GM18867 (cell line): Measurements from ENCODE around the gene LAIR2.
"Not testable (repeated sequence)": the region's sequence is repeated elsewhere in the genome, so short reads cannot be mapped to it uniquely, and the experiment has no call there.

Source experiments
- ATAC-seq: cut with Tn5 transposase; IDR thresholded peaks from one replicate; pipeline ENCODE4 v1.9.1; 2021; ENCODE audit warnings: mild to moderate bottlenecking, moderate library complexity; ENCODE audit not compliant: unreplicated experiment

LAIR2 gene

DNA sequence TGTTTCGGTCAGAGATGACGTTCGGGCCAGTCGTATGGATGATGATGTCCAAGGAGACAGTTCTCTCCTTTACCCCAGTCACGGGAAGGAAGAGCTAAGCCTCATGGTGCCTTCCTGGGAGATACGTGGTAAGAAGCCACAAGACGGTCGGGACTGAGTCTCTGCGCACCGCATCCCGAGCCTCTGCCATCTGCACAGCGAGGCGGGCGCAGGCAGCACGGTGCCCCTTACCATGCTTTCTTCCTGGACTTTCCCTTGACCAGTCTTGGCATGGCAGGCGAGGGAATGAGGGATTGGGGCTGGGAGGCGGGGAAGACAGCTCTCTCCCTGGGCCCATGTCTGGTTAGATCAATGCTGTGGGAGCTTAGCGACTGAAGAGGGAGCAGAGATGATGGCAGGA, 10.1 kb upstream of the LAIR2 start:
- ATAC-seq = no peak

- not testable (repeated sequence) for ATAC-seq
Observed at GRCh38 chr19:54493056-54493455, 9.6 kb upstream of the LAIR2 start.

DNA sequence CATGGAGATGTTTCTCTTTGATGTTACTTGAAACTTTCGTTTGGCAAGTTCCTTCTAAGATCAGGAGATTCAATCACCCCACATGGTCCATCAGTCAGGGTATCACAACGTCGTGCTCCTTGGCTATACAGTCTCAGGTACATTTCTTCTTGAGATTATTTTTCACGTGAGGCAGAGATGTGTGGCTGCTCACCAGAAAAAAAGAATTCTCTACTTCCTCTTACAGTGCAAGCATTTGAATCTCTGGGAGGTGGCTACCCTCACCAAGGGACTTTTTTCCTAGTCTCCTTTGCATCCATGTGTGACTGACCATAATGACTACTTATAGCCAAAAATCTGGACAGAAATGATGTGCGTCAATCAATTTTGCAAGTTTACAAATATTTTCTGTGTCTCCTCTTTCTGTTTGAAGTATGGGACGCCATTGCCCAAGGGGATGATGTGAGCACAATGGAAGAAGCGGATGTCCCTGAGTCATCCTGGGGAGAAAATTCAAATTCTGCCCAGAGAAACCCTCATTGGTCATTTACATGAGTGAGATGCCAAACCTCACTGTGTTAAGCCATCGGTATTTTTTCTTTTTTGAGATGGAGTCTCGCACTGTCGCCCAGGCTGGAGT, 8.6 kb upstream of the LAIR2 start:
- no peak for ATAC-seq

DNA sequence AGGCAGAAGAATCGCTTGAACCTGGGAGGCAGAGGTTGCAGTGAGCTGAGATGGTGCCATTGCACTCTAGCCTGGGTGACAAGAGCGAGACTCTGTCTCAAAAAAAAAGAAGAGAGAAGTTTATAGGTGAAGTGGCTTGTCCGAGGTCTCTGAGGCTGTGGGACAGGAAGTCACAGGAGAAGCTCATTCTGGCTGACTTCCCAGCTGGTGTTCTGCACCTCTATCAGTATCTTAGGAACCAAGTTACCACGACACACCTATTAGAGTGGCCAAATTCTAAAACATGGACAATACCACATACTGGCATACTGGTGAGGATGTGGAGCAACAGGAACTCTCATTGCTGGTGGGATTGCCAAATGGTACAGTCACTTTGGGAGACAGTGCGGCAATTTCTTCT, 7.3 kb upstream of the LAIR2 start:
- ATAC-seq = not testable (repeated sequence)

DNA sequence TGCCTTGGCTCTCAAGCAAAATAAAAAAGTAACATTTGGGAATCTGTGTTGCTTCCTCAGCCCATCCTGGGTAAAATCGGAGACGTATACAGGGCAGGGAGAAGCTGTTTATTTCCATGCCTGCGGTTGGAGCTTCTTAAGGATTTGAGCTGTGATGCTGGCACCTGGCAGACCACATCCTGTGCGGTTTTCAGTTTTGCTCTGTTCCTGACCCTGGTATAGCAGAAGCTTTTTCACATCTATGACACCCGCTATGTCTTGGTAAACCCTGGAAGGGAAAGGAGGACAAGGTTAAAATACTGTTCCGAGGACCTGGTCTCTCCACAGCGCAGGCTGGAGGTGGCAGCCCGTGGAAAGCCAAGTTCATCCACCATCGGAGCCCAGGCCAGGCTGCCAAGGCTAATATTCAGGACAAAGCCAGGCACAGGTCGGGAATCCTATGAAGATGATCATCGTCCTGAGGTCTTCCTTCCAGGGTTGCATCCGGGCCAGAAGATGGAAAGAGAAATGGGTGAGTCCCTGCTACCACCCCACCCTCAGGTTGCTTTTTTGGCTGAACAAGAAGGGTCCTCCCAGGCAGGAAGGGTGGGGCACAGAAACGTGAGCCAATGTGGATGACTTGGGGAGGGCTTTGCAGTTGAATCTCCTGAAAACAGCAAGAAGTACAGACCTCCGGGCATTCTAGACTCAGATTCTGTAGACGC, 4.7 kb upstream of the LAIR2 start:
- ATAC-seq = not testable (repeated sequence)

- ATAC-seq = not testable (repeated sequence)
Observed at GRCh38 chr19:54498451-54498772, 4.2 kb upstream of the LAIR2 start.

DNA sequence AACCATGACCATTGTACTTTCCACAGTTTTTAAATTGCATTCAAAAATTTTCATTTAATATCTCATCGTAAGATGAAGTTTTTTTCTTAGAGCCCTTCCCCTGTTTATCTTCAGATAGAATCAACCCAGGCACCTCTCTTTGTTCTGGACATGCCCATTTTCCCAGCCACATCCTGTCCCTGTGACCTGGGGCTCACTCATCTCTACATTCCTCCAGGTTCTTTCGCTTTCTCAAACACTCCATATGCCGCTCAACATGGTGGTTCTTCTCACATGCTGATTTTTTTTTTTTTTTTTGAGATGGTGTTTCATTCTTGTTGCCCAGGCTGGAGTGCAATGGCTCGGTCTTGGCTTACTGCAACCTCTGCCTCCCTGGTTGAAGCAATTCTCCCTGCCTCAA, 2.9 kb downstream of the LAIR2 start:
- ATAC-seq = not testable (repeated sequence)

DNA sequence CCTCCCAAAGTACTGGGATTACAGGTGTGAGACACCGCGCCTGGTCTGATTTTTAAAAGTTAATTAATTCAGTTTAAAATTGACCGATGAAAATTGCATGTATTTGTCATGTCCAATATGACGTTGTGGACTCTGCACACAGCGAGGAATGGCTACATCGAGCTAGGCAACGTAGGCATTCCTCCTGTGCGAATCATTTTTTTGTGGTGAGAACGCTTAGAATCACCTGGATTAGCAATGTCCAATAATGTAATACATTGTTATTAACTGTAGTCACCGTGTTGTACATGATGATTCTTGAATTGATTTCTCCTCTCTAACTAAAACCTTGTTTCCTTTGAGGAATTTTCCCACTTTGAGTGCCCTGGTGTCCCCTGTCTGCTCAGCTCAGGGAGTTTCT, 3.4 kb downstream of the LAIR2 start:
- ATAC-seq = no peak

GRCh38 chr19:54507038-54507717, 4.5 kb downstream of the LAIR2 start:
- not testable (repeated sequence) for ATAC-seq

GRCh38 chr19:54507824-54508223, 5.2 kb downstream of the LAIR2 start:
- no peak for ATAC-seq

DNA sequence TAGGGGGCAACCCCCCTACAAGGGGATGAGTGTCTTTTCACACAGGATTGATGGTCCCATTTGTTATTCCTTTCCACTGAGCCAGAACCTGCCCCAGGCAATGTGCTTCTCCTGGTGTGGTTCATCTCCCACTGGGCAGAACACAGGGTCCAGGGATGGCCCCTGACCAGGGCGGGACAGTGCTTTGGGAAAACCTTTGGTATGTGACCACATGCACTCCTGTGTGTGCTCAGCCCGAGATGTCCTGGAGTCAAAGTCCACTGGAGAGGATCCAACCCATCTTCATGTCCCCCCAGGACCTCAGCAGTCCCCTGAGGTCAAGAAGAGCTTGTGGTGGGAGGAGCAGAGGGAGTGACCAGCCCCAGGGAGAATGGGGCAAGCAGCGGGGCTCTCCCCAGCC, 5.9 kb downstream of the LAIR2 start:
- not testable (repeated sequence) for ATAC-seq

DNA sequence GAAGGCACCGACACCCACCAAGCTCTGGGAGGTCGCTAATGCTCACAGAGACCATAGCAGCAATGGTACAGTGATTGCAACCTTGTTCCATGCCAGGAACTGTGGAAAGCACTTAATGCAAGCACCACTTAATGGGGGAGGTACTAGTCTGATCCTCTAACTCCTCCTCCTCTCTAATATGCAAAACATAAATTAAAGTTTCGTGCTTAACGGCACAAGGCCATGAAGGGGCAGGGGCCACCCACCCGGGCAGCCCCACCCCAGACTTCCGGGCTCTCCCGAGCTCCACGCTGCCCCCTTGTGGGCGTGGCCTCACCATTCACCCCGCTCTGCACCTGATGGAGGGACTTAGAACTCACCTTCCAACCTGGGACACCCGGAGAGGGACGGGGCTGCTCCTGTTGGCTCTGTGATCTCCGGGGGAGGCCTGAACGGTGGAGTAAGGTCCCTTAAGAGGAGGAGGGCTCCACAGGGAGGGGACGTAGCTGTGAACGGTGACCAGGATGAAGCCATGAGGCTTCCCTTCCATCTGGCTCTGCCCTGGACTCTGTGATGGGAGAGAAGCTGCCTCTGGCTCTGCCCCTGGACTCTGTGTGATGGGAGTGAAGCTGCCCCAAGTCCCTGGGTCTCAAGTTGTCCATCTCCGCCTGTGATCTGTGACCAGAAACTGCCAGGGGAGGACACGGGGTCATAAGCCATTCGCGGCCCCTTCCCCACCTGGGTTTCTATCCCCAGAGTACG, 6.7 kb downstream of the LAIR2 start:
- ATAC-seq = not testable (repeated sequence)

DNA sequence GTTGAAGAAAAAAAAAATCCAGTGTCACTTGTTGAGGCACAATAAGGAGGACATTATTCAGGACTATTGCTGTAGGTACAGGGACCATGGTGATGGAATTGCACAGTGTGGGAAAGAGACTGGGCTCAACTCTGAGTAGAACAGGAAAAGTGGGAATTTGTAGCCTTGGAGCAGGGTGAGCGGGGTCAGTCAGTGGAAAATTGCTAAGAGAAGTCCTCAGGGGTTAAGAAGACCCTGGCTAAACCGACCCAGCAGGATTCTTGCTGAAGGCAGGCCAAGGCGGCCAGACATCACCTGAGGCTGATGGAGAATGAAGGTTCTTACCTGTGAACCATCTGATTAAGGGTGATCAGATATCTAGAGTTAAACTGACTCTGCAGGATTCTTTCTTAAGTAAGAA, 12.5 kb downstream of the LAIR2 start:
- ATAC-seq = no peak

GRCh38 chr19:54517483-54517882, 14.9 kb downstream of the LAIR2 start:
- no peak for ATAC-seq

- no peak for ATAC-seq
Observed at GRCh38 chr19:54518844-54519243, 16.2 kb downstream of the LAIR2 start.

GRCh38 chr19:54521022-54521859, 18.6 kb downstream of the LAIR2 start:
- ATAC-seq = no peak

- no peak for ATAC-seq
Observed at GRCh38 chr19:54521860-54522513, 19.4 kb downstream of the LAIR2 start.

DNA sequence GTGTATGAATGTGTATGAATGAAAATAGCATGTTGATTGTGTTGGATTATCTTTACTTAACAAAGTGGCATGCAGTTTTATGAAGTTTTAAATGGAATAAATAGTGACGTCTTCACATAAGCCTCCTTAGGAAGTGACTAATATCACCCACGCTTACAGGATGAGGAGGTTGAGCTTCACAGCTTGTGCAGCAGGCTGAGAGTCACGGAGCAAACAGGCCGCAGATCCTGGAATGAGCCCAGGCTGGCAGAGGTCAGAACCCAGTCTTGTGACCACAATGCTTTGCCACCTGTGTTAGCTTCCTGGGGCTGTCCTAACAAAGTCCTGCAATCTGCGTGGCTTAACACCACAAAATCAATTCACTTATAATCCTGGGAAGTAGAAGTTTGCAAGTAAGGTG, 20.8 kb downstream of the LAIR2 start:
- ATAC-seq = no peak

GRCh38 chr19:54525636-54526035, 23.0 kb downstream of the LAIR2 start:
- ATAC-seq = no peak

DNA sequence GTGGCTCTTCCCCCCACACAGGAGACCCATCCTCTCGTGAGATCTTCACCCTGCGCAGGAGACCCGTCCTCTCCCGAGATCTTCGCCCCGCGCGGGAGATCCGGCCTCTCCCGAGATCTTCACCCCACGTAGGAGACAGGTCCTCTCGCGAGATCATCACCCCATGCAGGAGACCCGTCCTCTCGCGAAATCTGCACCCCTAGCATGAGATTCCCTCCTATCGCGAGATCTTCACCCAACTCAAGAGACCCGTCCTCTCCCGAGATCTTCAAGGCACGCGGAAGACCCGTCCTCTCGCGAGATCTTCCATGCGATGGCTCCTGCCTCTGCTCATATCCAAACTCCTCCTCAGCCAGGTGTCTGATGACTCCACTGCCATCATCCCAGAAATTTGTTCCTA, 24.3 kb downstream of the LAIR2 start:
- ATAC-seq = no peak
